Stimulated activated CD8-positive, alpha-beta memory T cell treated with anti-CD3 and anti-CD28 coated beads, Interleukin-15, amount 100 ng/mL, for 4 hours (primary cell): ENCODE measurements around the gene FAR1.

Experiments used
- DNase-seq, 2 donors: peaks; one replicate each; pipeline ENCODE4 v3.0.0-alpha.2; 2020; ENCODE audit warnings: low read depth in 2 of 2

The FAR1 gene

GRCh38 chr11:13776134-13776815 lies 107.8 kb downstream of the FAR1 start:
- no peak for DNase-seq

DNA sequence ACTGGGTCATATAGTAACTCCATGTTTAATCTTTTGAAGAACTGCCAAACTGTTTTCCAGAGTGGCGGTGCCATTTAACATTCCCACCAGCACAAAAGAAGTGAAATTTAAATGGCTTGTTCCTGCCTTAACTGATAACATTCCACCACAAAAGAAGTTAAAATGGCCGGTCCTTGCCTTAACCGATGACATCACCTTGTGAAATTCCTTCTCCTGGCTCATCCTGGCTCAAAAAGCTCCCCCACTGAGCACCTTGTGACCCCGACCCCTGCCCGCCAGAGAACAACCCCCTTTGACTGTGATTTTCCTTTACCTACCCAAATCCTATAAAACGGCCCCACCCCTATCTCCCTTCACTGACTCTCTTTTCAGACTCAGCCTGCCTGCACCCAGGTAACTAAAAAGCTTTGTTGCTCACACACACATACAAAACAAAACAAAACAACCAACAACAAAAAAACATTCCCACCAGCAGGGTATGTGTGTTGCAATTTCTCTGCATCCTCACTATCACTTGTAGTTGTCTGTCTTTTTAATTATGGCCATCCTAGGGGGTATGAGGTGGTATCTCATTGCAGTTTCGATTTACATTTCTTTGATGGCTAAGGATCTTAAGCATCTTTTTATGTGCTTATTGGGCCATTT lies 109.0 kb downstream of the FAR1 start:
- no peak for DNase-seq

DNA sequence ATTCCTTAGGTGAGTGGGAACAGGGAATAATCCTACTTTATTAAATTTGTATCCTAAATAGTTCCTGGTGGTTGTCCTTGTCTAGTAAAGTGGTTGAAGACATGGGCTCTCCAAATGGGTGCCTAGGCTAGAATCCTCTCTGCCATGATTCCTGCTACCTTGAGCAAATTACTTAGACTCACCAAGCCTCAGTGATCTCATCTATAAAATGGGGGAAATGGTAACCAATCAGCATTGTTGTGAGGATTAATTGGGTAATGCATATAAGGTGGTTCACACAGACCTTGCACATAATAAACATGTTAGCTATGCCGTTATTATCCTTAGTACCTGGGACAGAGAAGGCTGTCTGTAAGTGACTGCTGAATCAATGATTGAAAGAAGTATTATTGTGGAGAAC lies 109.9 kb downstream of the FAR1 start:
- no peak for DNase-seq

- DNase-seq = no peak
These were observed 112.7 kb downstream of the FAR1 start for GRCh38 chr11:13781153-13781552.
